ENCODE data around the gene TAOK3. TPM values are rescaled to one million over a fixed set of nuclear protein-coding genes. Genes with fewer than 3 reads are reported as not detected.

Gene TAOK3
- total and polyA plus RNA-seq, 9 of the 15 experiments (the other 6 are each of a cell fraction or from before 2014, with no cell fraction given): 24.3 to 83.5 (median 47.1) TPM

DNA sequence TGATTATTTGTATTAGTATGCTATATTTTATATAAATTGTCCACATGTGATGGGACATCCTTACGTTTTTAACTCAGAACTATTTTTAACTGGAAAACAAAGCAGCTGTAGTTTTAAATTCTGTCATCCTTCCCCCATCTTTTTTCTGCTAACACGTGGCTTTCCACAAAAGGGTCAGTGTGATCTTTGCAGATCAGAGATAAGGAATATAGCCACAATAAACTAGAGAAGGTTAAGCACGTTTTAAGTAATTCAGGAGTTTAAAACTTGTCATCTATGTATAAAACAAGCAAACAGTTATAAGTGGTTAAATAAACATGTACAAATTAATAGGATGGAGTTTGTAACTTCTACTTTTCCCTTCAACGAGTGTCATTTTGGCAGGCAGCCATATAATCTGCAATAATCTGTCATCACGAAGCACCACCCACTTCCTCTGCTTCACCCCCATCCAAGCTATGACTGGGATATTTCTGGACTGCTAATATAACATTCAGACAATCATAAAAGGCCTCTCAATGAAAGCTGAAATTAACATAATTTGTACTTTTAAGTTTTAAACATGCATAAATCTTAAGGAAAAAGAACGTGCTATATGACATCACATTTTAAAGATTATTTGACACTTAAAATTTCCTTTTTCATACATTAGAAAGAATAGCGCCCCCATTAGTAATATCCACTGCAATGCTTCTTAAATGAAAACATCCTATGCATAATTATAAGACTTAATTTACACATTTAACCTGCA lies 15.3 kb downstream of the TAOK3 start (continued):
- TF ChIP-seq TRIM28 (IDR thresholded peaks at IDR 0.05) (no peak; the same call in 1 of the 2 replicates), DDX20 (tag; IDR thresholded peaks at IDR 0.05; ENCODE audit: low read depth) (no peak), RBM34 (IDR thresholded peaks at IDR 0.05; ENCODE audit: borderline replicate concordance, insufficient read depth, low read length) (no peak), GATA2 (CRISPR knock-in tag; IDR thresholded peaks at IDR 0.05) (peak; percentile 84), EHMT2 (IDR thresholded peaks at IDR 0.05) (no peak), ZNF696 (CRISPR knock-in tag; conservative IDR thresholded peaks at IDR 0.05) (no peak), ZNF780A (CRISPR knock-in tag; IDR thresholded peaks at IDR 0.05) (no peak), NEUROD1 (IDR thresholded peaks at IDR 0.05; ENCODE audit: borderline replicate concordance, low read depth, low read length, partially characterized antibody) (peak; percentile 36), ETV5 (CRISPR knock-in tag; IDR thresholded peaks at IDR 0.05; ENCODE audit: low read depth) (no peak), CXXC5 (CRISPR knock-in tag; IDR thresholded peaks at IDR 0.05) (no peak; the same call in none of the 2 replicates), GTF2A2 (tag; IDR thresholded peaks at IDR 0.05) (no peak), HEY1 (CRISPR knock-in tag; IDR thresholded peaks at IDR 0.05; ENCODE audit: borderline replicate concordance) (no peak), ZFPM2 (CRISPR knock-in tag; IDR thresholded peaks at IDR 0.05) (no peak), ZSCAN32 (CRISPR knock-in tag; IDR thresholded peaks at IDR 0.05) (no peak), LEF1 (IDR thresholded peaks at IDR 0.05) (no peak; the same call in none of the 2 replicates), TAF9B (IDR thresholded peaks at IDR 0.05; ENCODE audit: partially characterized antibody) (peak; percentile 41)
- TF ChIP-seq, protein P1, sequence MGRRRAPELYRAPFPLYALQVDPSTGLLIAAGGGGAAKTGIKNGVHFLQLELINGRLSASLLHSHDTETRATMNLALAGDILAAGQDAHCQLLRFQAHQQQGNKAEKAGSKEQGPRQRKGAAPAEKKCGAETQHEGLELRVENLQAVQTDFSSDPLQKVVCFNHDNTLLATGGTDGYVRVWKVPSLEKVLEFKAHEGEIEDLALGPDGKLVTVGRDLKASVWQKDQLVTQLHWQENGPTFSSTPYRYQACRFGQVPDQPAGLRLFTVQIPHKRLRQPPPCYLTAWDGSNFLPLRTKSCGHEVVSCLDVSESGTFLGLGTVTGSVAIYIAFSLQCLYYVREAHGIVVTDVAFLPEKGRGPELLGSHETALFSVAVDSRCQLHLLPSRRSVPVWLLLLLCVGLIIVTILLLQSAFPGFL (CRISPR knock-in tag; IDR thresholded peaks at IDR 0.05): no peak
- TF ChIP-seq, protein P2, sequence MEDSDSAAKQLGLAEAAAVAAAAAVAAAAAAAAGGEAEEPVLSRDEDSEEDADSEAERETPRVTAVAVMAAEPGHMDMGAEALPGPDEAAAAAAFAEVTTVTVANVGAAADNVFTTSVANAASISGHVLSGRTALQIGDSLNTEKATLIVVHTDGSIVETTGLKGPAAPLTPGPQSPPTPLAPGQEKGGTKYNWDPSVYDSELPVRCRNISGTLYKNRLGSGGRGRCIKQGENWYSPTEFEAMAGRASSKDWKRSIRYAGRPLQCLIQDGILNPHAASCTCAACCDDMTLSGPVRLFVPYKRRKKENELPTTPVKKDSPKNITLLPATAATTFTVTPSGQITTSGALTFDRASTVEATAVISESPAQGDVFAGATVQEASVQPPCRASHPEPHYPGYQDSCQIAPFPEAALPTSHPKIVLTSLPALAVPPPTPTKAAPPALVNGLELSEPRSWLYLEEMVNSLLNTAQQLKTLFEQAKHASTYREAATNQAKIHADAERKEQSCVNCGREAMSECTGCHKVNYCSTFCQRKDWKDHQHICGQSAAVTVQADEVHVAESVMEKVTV (CRISPR knock-in tag; IDR thresholded peaks at IDR 0.05): no peak
- TF ChIP-seq, protein P3, sequence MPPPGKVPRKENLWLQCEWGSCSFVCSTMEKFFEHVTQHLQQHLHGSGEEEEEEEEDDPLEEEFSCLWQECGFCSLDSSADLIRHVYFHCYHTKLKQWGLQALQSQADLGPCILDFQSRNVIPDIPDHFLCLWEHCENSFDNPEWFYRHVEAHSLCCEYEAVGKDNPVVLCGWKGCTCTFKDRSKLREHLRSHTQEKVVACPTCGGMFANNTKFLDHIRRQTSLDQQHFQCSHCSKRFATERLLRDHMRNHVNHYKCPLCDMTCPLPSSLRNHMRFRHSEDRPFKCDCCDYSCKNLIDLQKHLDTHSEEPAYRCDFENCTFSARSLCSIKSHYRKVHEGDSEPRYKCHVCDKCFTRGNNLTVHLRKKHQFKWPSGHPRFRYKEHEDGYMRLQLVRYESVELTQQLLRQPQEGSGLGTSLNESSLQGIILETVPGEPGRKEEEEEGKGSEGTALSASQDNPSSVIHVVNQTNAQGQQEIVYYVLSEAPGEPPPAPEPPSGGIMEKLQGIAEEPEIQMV (tag; conservative IDR thresholded peaks at IDR 0.05; ENCODE audit: low read depth): no peak
- TF ChIP-seq, protein P4, sequence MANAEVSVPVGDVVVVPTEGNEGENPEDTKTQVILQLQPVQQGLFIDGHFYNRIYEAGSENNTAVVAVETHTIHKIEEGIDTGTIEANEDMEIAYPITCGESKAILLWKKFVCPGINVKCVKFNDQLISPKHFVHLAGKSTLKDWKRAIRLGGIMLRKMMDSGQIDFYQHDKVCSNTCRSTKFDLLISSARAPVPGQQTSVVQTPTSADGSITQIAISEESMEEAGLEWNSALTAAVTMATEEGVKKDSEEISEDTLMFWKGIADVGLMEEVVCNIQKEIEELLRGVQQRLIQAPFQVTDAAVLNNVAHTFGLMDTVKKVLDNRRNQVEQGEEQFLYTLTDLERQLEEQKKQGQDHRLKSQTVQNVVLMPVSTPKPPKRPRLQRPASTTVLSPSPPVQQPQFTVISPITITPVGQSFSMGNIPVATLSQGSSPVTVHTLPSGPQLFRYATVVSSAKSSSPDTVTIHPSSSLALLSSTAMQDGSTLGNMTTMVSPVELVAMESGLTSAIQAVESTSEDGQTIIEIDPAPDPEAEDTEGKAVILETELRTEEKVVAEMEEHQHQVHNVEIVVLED (CRISPR knock-in tag; IDR thresholded peaks at IDR 0.05): no peak
- TF ChIP-seq, protein P5, sequence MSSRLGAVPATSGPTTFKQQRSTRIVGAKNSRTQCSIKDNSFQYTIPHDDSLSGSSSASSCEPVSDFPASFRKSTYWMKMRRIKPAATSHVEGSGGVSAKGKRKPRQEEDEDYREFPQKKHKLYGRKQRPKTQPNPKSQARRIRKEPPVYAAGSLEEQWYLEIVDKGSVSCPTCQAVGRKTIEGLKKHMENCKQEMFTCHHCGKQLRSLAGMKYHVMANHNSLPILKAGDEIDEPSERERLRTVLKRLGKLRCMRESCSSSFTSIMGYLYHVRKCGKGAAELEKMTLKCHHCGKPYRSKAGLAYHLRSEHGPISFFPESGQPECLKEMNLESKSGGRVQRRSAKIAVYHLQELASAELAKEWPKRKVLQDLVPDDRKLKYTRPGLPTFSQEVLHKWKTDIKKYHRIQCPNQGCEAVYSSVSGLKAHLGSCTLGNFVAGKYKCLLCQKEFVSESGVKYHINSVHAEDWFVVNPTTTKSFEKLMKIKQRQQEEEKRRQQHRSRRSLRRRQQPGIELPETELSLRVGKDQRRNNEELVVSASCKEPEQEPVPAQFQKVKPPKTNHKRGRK (tag; IDR thresholded peaks at IDR 0.05): no peak

Measured in K562 (cell line).